ENCODE measurements around the gene FAM78A. TPM values are rescaled to one million over a fixed set of nuclear protein-coding genes. Genes with fewer than 3 reads are reported as not detected.

FAM78A gene
- total RNA-seq, 1 experiment from 2014 or later = 3.4 TPM

DNA sequence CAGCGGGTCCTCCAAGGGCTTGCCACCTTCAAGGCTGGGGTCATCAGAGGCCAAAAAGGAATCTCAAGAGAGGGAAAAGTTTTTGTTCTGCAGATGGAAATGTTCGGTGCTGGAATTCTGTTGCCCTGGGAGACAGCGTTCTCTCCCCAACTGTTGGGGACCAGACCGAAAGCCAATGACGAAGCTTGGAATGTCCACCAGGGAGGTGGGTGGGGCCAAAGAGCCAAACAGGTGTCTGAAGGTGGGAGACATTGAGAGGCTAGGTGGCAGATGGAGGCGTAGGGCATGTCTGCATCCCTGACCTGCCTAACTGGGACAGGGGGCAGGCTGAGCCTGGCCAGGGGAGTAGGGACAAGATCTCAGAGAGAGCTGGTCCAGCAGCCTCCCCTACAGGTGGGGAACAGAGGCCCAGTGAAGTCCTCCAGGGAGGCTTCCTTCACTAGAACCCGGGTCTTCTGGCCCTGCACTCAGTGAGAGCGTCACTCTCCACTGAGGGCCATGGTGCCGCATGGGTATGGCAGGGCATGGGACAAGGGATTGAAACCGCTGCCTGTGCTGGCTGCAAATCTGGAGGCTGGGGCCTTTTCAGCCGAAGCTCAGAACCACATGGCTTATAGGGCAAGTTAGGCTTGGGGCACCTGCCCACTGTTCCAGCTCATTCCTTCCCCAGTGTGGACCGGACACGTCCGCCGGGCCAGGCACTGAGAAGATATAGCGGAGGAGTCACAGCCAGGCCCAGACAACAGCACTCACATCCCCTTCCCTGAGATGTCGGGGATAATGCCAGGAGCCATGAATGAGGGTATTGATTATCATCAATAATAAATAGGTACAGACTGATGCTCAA, 5.0 kb upstream of the FAM78A start:
- H3K79me2 ChIP-seq (ENCODE audit: insufficient read depth, low read length) = no peaks in the 10 kb centered on the region
- H3K4me1 ChIP-seq (ENCODE audit: control insufficient read depth in 1 of 2, insufficient read depth in 2 of 2, low read length in 2 of 2) = peaks cover 0 to 8% of the 10 kb centered on the region in 2 experiments; a peak in 1 of 4 replicates
- no peak for ATAC-seq
- no peaks in the 10 kb centered on the region for H4K20me1 ChIP-seq (ENCODE audit: insufficient read depth)
- H3K9me2 ChIP-seq (ENCODE audit: insufficient read depth) = no peaks in the 10 kb centered on the region
- H3K4me2 ChIP-seq (ENCODE audit: low read length) = no peak overlapping the region
- no peaks in the 10 kb centered on the region for H3K9me3 ChIP-seq (ENCODE audit: control insufficient read depth in 1 of 2, insufficient read depth in 1 of 2, low read depth in 1 of 2, low read length in 2 of 2)
- no peak overlapping the region for H3K9ac ChIP-seq (ENCODE audit: low read length)
- no peaks in the 10 kb centered on the region for H3K36me3 ChIP-seq (ENCODE audit: control insufficient read depth in 1 of 2, insufficient read depth in 2 of 2, low read length in 2 of 2)
- H3K4me3 ChIP-seq (replicated peaks in 1 of 2; ENCODE audit: low read depth in 1 of 2, low read length in 2 of 2) = no peak overlapping the region
- TF ChIP-seq SRF (IDR thresholded peaks at IDR 0.05; ENCODE audit: low read depth) = no peak
- TF ChIP-seq YY1 (IDR thresholded peaks at IDR 0.05; ENCODE audit: extremely low read depth, insufficient replicate concordance, low read depth, low read length) = no peak
- TF ChIP-seq SIN3A (IDR thresholded peaks at IDR 0.05; ENCODE audit: low read depth) = no peak
- no peak for TF ChIP-seq EZH2 (IDR thresholded peaks at IDR 0.05)
- TF ChIP-seq POLR2AphosphoS5 (IDR thresholded peaks at IDR 0.05; ENCODE audit: low read depth, low read length) = no peak
- TF ChIP-seq ZFX (IDR thresholded peaks at IDR 0.05) = no peak
- TF ChIP-seq CBX3 (IDR thresholded peaks at IDR 0.05; ENCODE audit: low read depth) = no peak
- no peak for TF ChIP-seq RAD21 (IDR thresholded peaks at IDR 0.05; ENCODE audit: low read depth)
- TF ChIP-seq SP1 (IDR thresholded peaks at IDR 0.05; ENCODE audit: low read depth) = no peak
- DNase-seq (ENCODE audit: low read depth, low spot score) = no peak
- intact Hi-C loops (cut with micrococcal nuclease) = no loop called here
- RAD21 ChIA-PET (ENCODE audit: low non-redundant PET in 1 of 2, low total read pairs in 2 of 2, uncharacterized antibody in 2 of 2, unreplicated experiment in 2 of 2) = no interaction called here
- H3K27ac ChIP-seq (ENCODE audit: low read depth, low read length) = no peak overlapping the region
- no peak overlapping the region for H2AFZ ChIP-seq (ENCODE audit: low read depth, low read length, poor library complexity, severe bottlenecking)
- CTCF ChIA-PET = no interaction called here
- no peaks in the 10 kb centered on the region for H3K27me3 ChIP-seq (ENCODE audit: insufficient read depth, low read length)
- no TSS peak for BruUV-seq (replicated peaks)
- POLR2A ChIA-PET = no interaction called here

DNA sequence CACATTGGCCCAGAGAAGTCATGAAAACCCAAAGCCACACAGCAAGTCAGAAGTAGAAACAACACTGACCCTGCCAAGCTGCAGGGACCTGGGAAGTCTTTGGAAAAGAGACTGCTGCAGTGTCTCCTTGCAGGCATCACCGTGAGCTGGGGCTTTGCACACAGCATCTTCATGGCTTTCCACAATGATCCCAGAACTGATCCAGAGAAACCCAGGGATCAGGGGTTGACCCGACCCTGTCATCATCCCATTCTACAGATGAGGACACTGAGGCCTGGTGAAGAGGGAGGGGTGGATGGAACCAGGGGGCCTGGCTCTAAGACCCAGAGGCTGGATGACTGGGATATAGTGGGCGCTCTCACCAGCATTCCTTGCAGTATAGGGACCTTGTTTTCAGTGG, 4.3 kb upstream of the FAM78A start:
- no peak for DNase-seq (ENCODE audit: low read depth, low spot score)
- H3K9ac ChIP-seq (ENCODE audit: low read length) = no peak overlapping the region
- intact Hi-C loops (cut with micrococcal nuclease) = no loop called here
- no peaks in the 10 kb centered on the region for H3K9me3 ChIP-seq (ENCODE audit: control insufficient read depth in 1 of 2, insufficient read depth in 1 of 2, low read depth in 1 of 2, low read length in 2 of 2)
- peaks cover 0 to 8% of the 10 kb centered on the region in 2 experiments; a peak in 1 of 4 replicates for H3K4me1 ChIP-seq (ENCODE audit: control insufficient read depth in 1 of 2, insufficient read depth in 2 of 2, low read length in 2 of 2)
- H3K36me3 ChIP-seq (ENCODE audit: control insufficient read depth in 1 of 2, insufficient read depth in 2 of 2, low read length in 2 of 2) = no peaks in the 10 kb centered on the region
- POLR2A ChIA-PET = no interaction called here
- no peak for ATAC-seq
- H3K4me3 ChIP-seq (replicated peaks in 1 of 2; ENCODE audit: low read depth in 1 of 2, low read length in 2 of 2) = no peak overlapping the region
- no peak overlapping the region for H2AFZ ChIP-seq (ENCODE audit: low read depth, low read length, poor library complexity, severe bottlenecking)
- BruUV-seq (replicated peaks) = no TSS peak
- no peaks in the 10 kb centered on the region for H3K9me2 ChIP-seq (ENCODE audit: insufficient read depth)
- CTCF ChIA-PET = no interaction called here
- TF ChIP-seq SIN3A (IDR thresholded peaks at IDR 0.05; ENCODE audit: low read depth) (no peak), EGR1 (IDR thresholded peaks at IDR 0.05; ENCODE audit: low read depth) (no peak)
- no peak overlapping the region for H3K4me2 ChIP-seq (ENCODE audit: low read length)
- no peak overlapping the region for H3K27ac ChIP-seq (ENCODE audit: low read depth, low read length)
- H4K20me1 ChIP-seq (ENCODE audit: insufficient read depth) = no peaks in the 10 kb centered on the region
- no peaks in the 10 kb centered on the region for H3K27me3 ChIP-seq (ENCODE audit: insufficient read depth, low read length)
- RAD21 ChIA-PET (ENCODE audit: low non-redundant PET in 1 of 2, low total read pairs in 2 of 2, uncharacterized antibody in 2 of 2, unreplicated experiment in 2 of 2) = no interaction called here
- H3K79me2 ChIP-seq (ENCODE audit: insufficient read depth, low read length) = no peaks in the 10 kb centered on the region

All from HCT116 (cell line).